H1 (cell line): Measurements from ENCODE around the gene LRP1-AS. TPM values are rescaled to one million over a fixed set of nuclear protein-coding genes. Genes with fewer than 3 reads are reported as not detected.

Experiments used
- CTCF ChIA-PET: fragments of 300-600 bp; sonication (Branson Sonifier 250); formaldehyde crosslinking; loops from one replicate; lab custom pipeline; 2021; ENCODE audit not compliant: partially characterized antibody; lab: Charles Lee
- POLR2A ChIA-PET: fragments of 300-600 bp; sonication (Branson Sonifier 250); formaldehyde crosslinking; loops from one replicate; lab custom pipeline; 2021; ENCODE audit warnings: inconsistent platforms; ENCODE audit not compliant: partially characterized antibody; lab: Charles Lee
- DNase-seq, 2 experiments: peaks; one replicate each; pipeline versions ENCODE4 v3.0.0 to v3.0.0-alpha.2; 2010 to 2022; ENCODE audit warnings: low spot score in 2 of 2, low read depth in 1 of 2, mixed read lengths in 1 of 2
- FAIRE-seq: peaks from 2 replicates; lab custom pipeline; 2011; peaks lifted over from hg19 to GRCh38; lab: Jason Lieb, UNC
- H2AFZ ChIP-seq: 2 replicates; pipeline ENCODE4 v1.8.1; 2012; ENCODE audit warnings: low read length, inconsistent platforms
- H2AK5ac ChIP-seq: 2 replicates; pipeline ENCODE4 v1.6.1; 2013; ENCODE audit warnings: low read depth, low read length
- H2BK120ac ChIP-seq: replicated peaks from 2 replicates; pipeline ENCODE3; 2013; ENCODE audit warnings: low read depth, low read length, inconsistent platforms
- H2BK12ac ChIP-seq: 2 replicates; pipeline ENCODE4 v1.6.1; 2013; ENCODE audit warnings: low read depth, low read length
- H2BK15ac ChIP-seq: 2 replicates; pipeline ENCODE4 v1.6.1; 2013; ENCODE audit warnings: low read length
- H2BK20ac ChIP-seq: 2 replicates; pipeline ENCODE4 v1.6.1; 2013; ENCODE audit warnings: low read length
- H2BK5ac ChIP-seq: 2 replicates; pipeline ENCODE4 v1.6.1; 2013; ENCODE audit warnings: low read depth, low read length
- H3K14ac ChIP-seq: 2 replicates; pipeline ENCODE4 v1.6.1; 2013; ENCODE audit warnings: inconsistent platforms; ENCODE audit not compliant: insufficient read length
- H3K18ac ChIP-seq: 2 replicates; pipeline ENCODE4 v1.6.1; 2013; ENCODE audit warnings: low read length; ENCODE audit errors: extremely low read depth
- H3K23ac ChIP-seq: 2 replicates; pipeline ENCODE4 v1.6.1; 2013; ENCODE audit warnings: inconsistent platforms; ENCODE audit not compliant: insufficient read length
- H3K23me2 ChIP-seq: 2 replicates; pipeline ENCODE4 v1.6.1; 2013; ENCODE audit warnings: low read depth, low read length
- H3K27ac ChIP-seq: 2 replicates; pipeline ENCODE4 v1.6.1; 2011; ENCODE audit warnings: low read depth, low read length, inconsistent platforms
- H3K27me3 ChIP-seq, 4 experiments: replicated peaks in 1 of 4; 1 replicate in 1 of 4; 2 replicates in 3 of 4; pipeline versions ENCODE4 v1.6.1 to v1.8.1; 2011 to 2013; ENCODE audit warnings: low read length in 3 of 4, mild to moderate bottlenecking in 3 of 4, inconsistent platforms in 2 of 4, mixed read lengths in 2 of 4, moderate library complexity in 1 of 4; ENCODE audit not compliant: control insufficient read depth in 3 of 4, insufficient read depth in 3 of 4; ENCODE audit errors: extremely low read depth in 1 of 4
- H3K36me3 ChIP-seq, 4 experiments: 2 replicates each; pipeline versions ENCODE4 v1.6.1 to v1.8.1; 2011 to 2013; ENCODE audit warnings: mild to moderate bottlenecking in 4 of 4, low read length in 3 of 4, moderate library complexity in 2 of 4, control low read depth in 1 of 4, inconsistent platforms in 1 of 4; ENCODE audit not compliant: insufficient read depth in 4 of 4, control insufficient read depth in 2 of 4
- H3K4ac ChIP-seq: replicated peaks from 2 replicates; pipeline ENCODE3; 2013; ENCODE audit warnings: low read length, low read depth, mixed read lengths, inconsistent platforms; ENCODE audit not compliant: insufficient read length
- H3K4me1 ChIP-seq, 4 experiments: replicated peaks in 1 of 4; 1 replicate in 1 of 4; 2 replicates in 3 of 4; pipeline versions ENCODE4 v1.6.1 to v1.8.1; 2011 to 2013; ENCODE audit warnings: low read length in 3 of 4, inconsistent platforms in 2 of 4, mixed read lengths in 1 of 4; ENCODE audit not compliant: insufficient read depth in 4 of 4, control insufficient read depth in 3 of 4
- H3K4me2 ChIP-seq, 2 experiments: 2 replicates each; pipeline versions ENCODE4 v1.6.1 to v1.8.1; 2011 to 2013; ENCODE audit warnings: low read depth in 2 of 2, low read length in 2 of 2, control low read depth in 1 of 2, inconsistent platforms in 1 of 2, mild to moderate bottlenecking in 1 of 2; ENCODE audit not compliant: insufficient read depth in 1 of 2
- H3K4me3 ChIP-seq, 4 experiments: fragments of 200-600, 300-600 bp in 1 of 4; sonication (generic), shearing (Covaris generic), sonication (Bioruptor Twin) in 1 of 4; 2 replicates each; pipeline versions ENCODE4 v1.5.1 to v1.8.1; 2011 to 2016; ENCODE audit warnings: low read length in 4 of 4, low read depth in 3 of 4, control low read depth in 2 of 4, inconsistent platforms in 2 of 4, mild to moderate bottlenecking in 2 of 4, mixed read lengths in 1 of 4, moderate library complexity in 1 of 4; ENCODE audit not compliant: insufficient read depth in 2 of 4; ENCODE audit errors: extremely low read depth in 1 of 4
- H3K56ac ChIP-seq: replicated peaks from 2 replicates; pipeline ENCODE3; 2013; ENCODE audit warnings: low read depth, mild to moderate bottlenecking, mixed read lengths, low read length, inconsistent platforms; ENCODE audit not compliant: insufficient read length
- H3K79me1 ChIP-seq: 2 replicates; pipeline ENCODE4 v1.6.1; 2013; ENCODE audit warnings: low read depth, low read length, control low read depth
- H3K79me2 ChIP-seq, 2 experiments: 2 replicates each; pipeline versions ENCODE4 v1.6.1 to v1.8.1; 2012 to 2013; ENCODE audit warnings: low read length in 2 of 2, mild to moderate bottlenecking in 2 of 2, inconsistent platforms in 1 of 2; ENCODE audit not compliant: insufficient read depth in 2 of 2, control insufficient read depth in 1 of 2
- H3K9ac ChIP-seq, 4 experiments: replicated peaks in 1 of 4; 1 replicate in 1 of 4; 2 replicates in 3 of 4; pipeline versions ENCODE4 v1.6.1 to v1.8.1; 2011 to 2013; ENCODE audit warnings: low read depth in 3 of 4, low read length in 3 of 4, control low read depth in 2 of 4, mild to moderate bottlenecking in 2 of 4, moderate library complexity in 2 of 4, inconsistent platforms in 1 of 4; ENCODE audit errors: extremely low read depth in 1 of 4
- H3K9me3 ChIP-seq, 2 experiments: 2 replicates each; pipeline versions ENCODE4 v1.6.1 to v1.8.1; 2012 to 2013; ENCODE audit warnings: mild to moderate bottlenecking in 2 of 2, moderate library complexity in 2 of 2, control low read depth in 1 of 2, inconsistent platforms in 1 of 2, low read depth in 1 of 2, low read length in 1 of 2, mixed read lengths in 1 of 2; ENCODE audit not compliant: insufficient read depth in 2 of 2
- H4K20me1 ChIP-seq, 2 experiments: replicated peaks in 1 of 2; 2 replicates each; pipeline versions ENCODE3 to v1.8.1; 2011 to 2013; ENCODE audit warnings: inconsistent platforms in 2 of 2, low read length in 2 of 2, mild to moderate bottlenecking in 1 of 2; ENCODE audit not compliant: insufficient read depth in 2 of 2, control insufficient read depth in 1 of 2
- H4K5ac ChIP-seq: 2 replicates; pipeline ENCODE4 v1.6.1; 2013; ENCODE audit warnings: low read length, low read depth, mixed read lengths, inconsistent platforms; ENCODE audit not compliant: insufficient read length
- H4K8ac ChIP-seq: 2 replicates; pipeline ENCODE4 v1.8.0; 2013; ENCODE audit warnings: mild to moderate bottlenecking, moderate library complexity, low read length, inconsistent platforms; ENCODE audit not compliant: insufficient read depth; ENCODE audit errors: extremely low read depth
- H4K91ac ChIP-seq: replicated peaks from 2 replicates; pipeline ENCODE3; 2013; ENCODE audit warnings: low read length, mixed read lengths, inconsistent platforms; ENCODE audit not compliant: insufficient read length
- BRCA1 ChIP-seq: IDR thresholded peaks from 2 replicates; pipeline ENCODE4 v1.6.1; 2012; ENCODE audit warnings: low read depth, low read length, improper control_type of control experiment
- WGBS, 2 experiments: shearing (Covaris generic) in 1 of 2; methylation state at CpG; one replicate each; pipeline versions ENCODE4 v1.1.6 to v1.1.7; 2013 to 2015; ENCODE audit warnings: low lambda C conversion rate in 2 of 2, mixed read lengths in 2 of 2, inconsistent platforms in 1 of 2, low coverage in 1 of 2, missing lambda C conversion rate in 1 of 2; ENCODE audit not compliant: insufficient replicate concordance in 2 of 2, insufficient coverage in 1 of 2, insufficient read length in 1 of 2; ENCODE audit errors: extremely low coverage in 1 of 2, missing lambda C conversion rate in 1 of 2; 5-methylcytosine and 5-hydroxymethylcytosine counted together
- polyA plus RNA-seq, 7 experiments: library from polyadenylated mRNA; depleted of rRNA in 3 of 7; stranded (reverse) in 5 of 7; unstranded in 2 of 7; fragments of >200 nt in 5 of 7; fragments of 200-250 nt in 2 of 7; gene quantifications; 1 replicate in 5 of 7; 2 replicates in 1 of 7; 4 replicates in 1 of 7; pipeline versions ENCODE4 v1.2.1 to v1.2.3, GENCODE V29; 2011 to 2013; ENCODE audit warnings: missing spikeins in 2 of 7, mixed read lengths in 2 of 7
- total RNA-seq: library from RNA; stranded (reverse); fragmentation: NEBNext Ultra II Directional; extraction: Animal tissue kit (Norgen Biotek cat#: 25700); gene quantifications from 2 replicates; pipeline ENCODE4 v1.2.1, GENCODE V29; 2021

The LRP1-AS gene
- total and polyA plus RNA-seq, 2 of the 8 experiments (the other 6 are each of a cell fraction or from before 2014, with no cell fraction given), result not detected

GRCh38 chr12:57126061-57126460, 21.4 kb downstream of the LRP1-AS start:
- CTCF ChIA-PET, result interaction anchor here (0.7 to 19.8 kb wide), 17 partner anchors 8 to 337 kb away, joined by 3 to 305 read pairs (median 20); partner anchors contain the start of genes LRP1-AS and STAT6
- H3K23me2 ChIP-seq, result peaks cover 6% of the 10 kb centered on the region; the same call in 1 of the 2 replicates
- H3K14ac ChIP-seq, result no peak overlapping the region
- H4K91ac ChIP-seq, result no peak overlapping the region
- no peak overlapping the region for H2BK5ac ChIP-seq
- H3K4me1 ChIP-seq, result peaks cover 8 to 15% (median 13%) of the 10 kb centered on the region in 4 experiments; a peak in 6 of 7 replicates
- no peaks in the 10 kb centered on the region for H3K9me3 ChIP-seq
- H3K36me3 ChIP-seq, result no peaks in the 10 kb centered on the region
- H3K4me3 ChIP-seq, result no peak overlapping the region
- POLR2A ChIA-PET, result interaction anchor here (1.3 to 9.3 kb wide), 4 partner anchors 10 to 22 kb away, joined by 7 to 105 read pairs (median 41); partner anchors contain the start of genes LRP1-AS and STAT6
- DNase-seq (no peak), FAIRE-seq (no peak)
- H3K4me2 ChIP-seq, result no peak overlapping the region
- no peak overlapping the region for H2BK20ac ChIP-seq
- WGBS, 2 experiments, result 97% methylated on average over 11 of the region's 11 CpGs; no CpG with 5 or more reads in 1 of the 2 experiments
- H2BK12ac ChIP-seq, result no peak overlapping the region
- no peak overlapping the region for H3K56ac ChIP-seq
- no peak overlapping the region for H4K8ac ChIP-seq
- H3K23ac ChIP-seq, result no peak overlapping the region
- H2BK120ac ChIP-seq, result no peak overlapping the region
- no peak overlapping the region for H4K5ac ChIP-seq
- peaks cover 2 to 6% of the 10 kb centered on the region in 2 experiments for H4K20me1 ChIP-seq
- no peaks in the 10 kb centered on the region for H3K27me3 ChIP-seq
- peaks cover 2% of the 10 kb centered on the region; the same call in 1 of the 2 replicates for H3K79me1 ChIP-seq
- no peak overlapping the region for H2AFZ ChIP-seq
- H3K79me2 ChIP-seq, result peaks cover 5 to 18% of the 10 kb centered on the region in 2 experiments; a peak in 3 of 4 replicates
- no peak overlapping the region for H3K9ac ChIP-seq
- H3K18ac ChIP-seq, result no peak overlapping the region
- no peak overlapping the region for H3K27ac ChIP-seq
- H2BK15ac ChIP-seq, result no peak overlapping the region
- H3K4ac ChIP-seq, result no peak overlapping the region
- no peak overlapping the region for H2AK5ac ChIP-seq
- TF ChIP-seq BRCA1, result no peak
